Adrenal gland (tissue), 5 donors: ENCODE data around the gene BHMT2.

Source experiments
- CTCF ChIP-seq, 6 experiments: fragments of 450-650 bp in 4 of 6; fragments of 200-600 bp in 2 of 6; sonication (generic) in 1 of 6; IDR thresholded peaks; 1 replicate in 5 of 6; 2 replicates in 1 of 6; pipeline versions ENCODE4 v1.5.1 to v1.8.0; 2016 to 2021; ENCODE audit warnings: antibody characterized with exemption in 6 of 6, mild to moderate bottlenecking in 2 of 6, moderate library complexity in 1 of 6
- POLR2A ChIP-seq, 2 donors: fragments of 450-650 bp; IDR thresholded peaks; one replicate each; pipeline ENCODE4 v1.6.1; 2017; ENCODE audit warnings: antibody characterized with exemption in 2 of 2, mild to moderate bottlenecking in 2 of 2, moderate library complexity in 1 of 2
- donor health status: DM: no; HTN: no; CAD: no.

GRCh38 chr5:79047199-79047598, 22.4 kb upstream of the BHMT2 start:
- no peak for TF ChIP-seq CTCF (IDR thresholded peaks at IDR 0.05)
- no peak for TF ChIP-seq POLR2A (IDR thresholded peaks at IDR 0.05)
